K562 (cell line): ENCODE data around the gene SPAG7. TPM values are rescaled to one million over a fixed set of nuclear protein-coding genes. Genes with fewer than 3 reads are reported as not detected.

Source experiments
- BRF2 ChIP-seq: IDR thresholded peaks from 3 replicates; pipeline ENCODE4 v1.6.1; 2011; ENCODE audit warnings: borderline replicate concordance, mild to moderate bottlenecking; ENCODE audit not compliant: insufficient read length, insufficient read depth
- CBX8 ChIP-seq: fragments of 200-600 bp; sonication (generic); IDR thresholded peaks from 2 replicates; pipeline ENCODE4 v1.6.1; 2012; ENCODE audit warnings: borderline replicate concordance, mixed run types, low read depth, mild to moderate bottlenecking, moderate library complexity, mixed read lengths, low read length, control low read depth, inconsistent platforms; ENCODE audit not compliant: poor library complexity, severe bottlenecking; ENCODE audit errors: extremely low read depth
- CREB3L1 ChIP-seq: fragments of 450-650 bp; IDR thresholded peaks from 2 replicates; pipeline ENCODE4 v1.6.1; 2014; ENCODE audit warnings: low read depth, mild to moderate bottlenecking, moderate library complexity, borderline replicate concordance
- EP400 ChIP-seq: fragments of 450-650 bp; IDR thresholded peaks from 2 replicates; pipeline ENCODE4 v1.6.1; 2017; ENCODE audit warnings: antibody characterized with exemption, mild to moderate bottlenecking, moderate library complexity
- GABPA ChIP-seq: fragments of 200-800 bp; sonication (Bioruptor generic); conservative IDR thresholded peaks from 2 replicates; pipeline ENCODE4 v1.6.1; 2016; ENCODE audit warnings: low read depth, missing genetic modification characterization, missing compliant biosample characterization
- SNIP1 ChIP-seq: fragments of 450-650 bp; IDR thresholded peaks from 2 replicates; pipeline ENCODE4 v1.7.1; 2017; ENCODE audit warnings: low read depth, mild to moderate bottlenecking
- TOE1 ChIP-seq, 2 experiments: fragments of 450-650 bp in 1 of 2; sonication (generic) in 1 of 2; formaldehyde crosslinking in 1 of 2; IDR thresholded peaks; 2 replicates each; pipeline versions ENCODE4 v1.7.1 to v1.8.0; 2016 to 2022; ENCODE audit warnings: borderline replicate concordance in 2 of 2, mild to moderate bottlenecking in 2 of 2, antibody characterized with exemption in 1 of 2, inconsistent platforms in 1 of 2, low read depth in 1 of 2, missing genetic modification reagents in 1 of 2, moderate library complexity in 1 of 2
- YBX1 ChIP-seq: fragments of 450-650 bp; IDR thresholded peaks from 2 replicates; pipeline ENCODE4 v1.7.1; 2016; ENCODE audit warnings: mild to moderate bottlenecking
- polyA plus RNA-seq, 8 experiments: library from polyadenylated mRNA; depleted of rRNA in 4 of 8; stranded (reverse) in 5 of 8; unstranded in 3 of 8; fragments of >200 nt; fragmentation: Nextera tagmentation in 2 of 8; fragmentation: Illumina TruSeq in 1 of 8; extraction: Ambion mirVana in 2 of 8; extraction: Trizol in 1 of 8; gene quantifications; 2 replicates each; pipeline versions ENCODE4 v1.2.1 to v1.2.3, GENCODE V29; 2011 to 2014; ENCODE audit warnings: inconsistent platforms in 1 of 8, missing spikeins in 1 of 8
- total RNA-seq, 7 experiments: library from RNA; depleted of rRNA in 6 of 7; stranded (reverse); fragments of >200 nt in 6 of 7; fragmentation: Illumina TruSeq in 2 of 7; extraction: Trizol in 2 of 7; gene quantifications; 2 replicates each; pipeline versions ENCODE4 v1.2.1 to v1.2.3, GENCODE V29; 2011 to 2021; ENCODE audit warnings: low replicate concordance in 1 of 7
- TF ChIP-seq, protein P1 (sequence below): fragments of 450-650 bp; formaldehyde crosslinking; IDR thresholded peaks from 2 replicates; pipeline ENCODE4 v1.4.0; 2020; ENCODE audit warnings: mild to moderate bottlenecking, moderate library complexity
- TF ChIP-seq, protein P2 (sequence below): fragments of 250-450 bp; sonication (Bioruptor Pico); IDR thresholded peaks from 2 replicates; pipeline ENCODE4 v1.5.0; 2020; ENCODE audit warnings: mild to moderate bottlenecking

Gene SPAG7
- total and polyA plus RNA-seq, 9 of the 15 experiments (the other 6 are each of a cell fraction or from before 2014, with no cell fraction given): 5.6 to 53.5 (median 36.3) TPM

- TF ChIP-seq BRF2 (no peak), EP400 (peak; percentile 72), CREB3L1 (peak; percentile 98), GABPA (tag) (peak; percentile 95), YBX1 (no peak), CBX8 (no peak), SNIP1 (no peak), TOE1 (IDR thresholded peaks at IDR 0.05; ENCODE audit: borderline replicate concordance) (no peak; the same call in 1 of the 2 replicates), TOE1 (CRISPR knock-in tag; IDR thresholded peaks at IDR 0.05; ENCODE audit: borderline replicate concordance, low read depth) (no peak)
- TF ChIP-seq, protein P1, sequence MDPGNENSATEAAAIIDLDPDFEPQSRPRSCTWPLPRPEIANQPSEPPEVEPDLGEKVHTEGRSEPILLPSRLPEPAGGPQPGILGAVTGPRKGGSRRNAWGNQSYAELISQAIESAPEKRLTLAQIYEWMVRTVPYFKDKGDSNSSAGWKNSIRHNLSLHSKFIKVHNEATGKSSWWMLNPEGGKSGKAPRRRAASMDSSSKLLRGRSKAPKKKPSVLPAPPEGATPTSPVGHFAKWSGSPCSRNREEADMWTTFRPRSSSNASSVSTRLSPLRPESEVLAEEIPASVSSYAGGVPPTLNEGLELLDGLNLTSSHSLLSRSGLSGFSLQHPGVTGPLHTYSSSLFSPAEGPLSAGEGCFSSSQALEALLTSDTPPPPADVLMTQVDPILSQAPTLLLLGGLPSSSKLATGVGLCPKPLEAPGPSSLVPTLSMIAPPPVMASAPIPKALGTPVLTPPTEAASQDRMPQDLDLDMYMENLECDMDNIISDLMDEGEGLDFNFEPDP (CRISPR knock-in tag): no peak
- TF ChIP-seq, protein P2, sequence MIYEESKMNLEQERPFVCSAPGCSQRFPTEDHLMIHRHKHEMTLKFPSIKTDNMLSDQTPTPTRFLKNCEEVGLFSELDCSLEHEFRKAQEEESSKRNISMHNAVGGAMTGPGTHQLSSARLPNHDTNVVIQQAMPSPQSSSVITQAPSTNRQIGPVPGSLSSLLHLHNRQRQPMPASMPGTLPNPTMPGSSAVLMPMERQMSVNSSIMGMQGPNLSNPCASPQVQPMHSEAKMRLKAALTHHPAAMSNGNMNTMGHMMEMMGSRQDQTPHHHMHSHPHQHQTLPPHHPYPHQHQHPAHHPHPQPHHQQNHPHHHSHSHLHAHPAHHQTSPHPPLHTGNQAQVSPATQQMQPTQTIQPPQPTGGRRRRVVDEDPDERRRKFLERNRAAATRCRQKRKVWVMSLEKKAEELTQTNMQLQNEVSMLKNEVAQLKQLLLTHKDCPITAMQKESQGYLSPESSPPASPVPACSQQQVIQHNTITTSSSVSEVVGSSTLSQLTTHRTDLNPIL (CRISPR knock-in tag): no peak
- TF ChIP-seq, all 486 proteins: peak for 101
These were observed 27.6 kb downstream of the SPAG7 start, which contains the start of the genes RNF167 and SLC25A11 (continued) for GRCh38 chr17:4939796-4940554.
